HepG2 (cell line): ENCODE results near the gene PRKN. TPM values are rescaled to one million over a fixed set of nuclear protein-coding genes. Genes with fewer than 3 reads are reported as not detected.

Source experiments
- ATAC-seq: fragments of 200-7000 bp; cut with Tn5 transposase; 3 replicates; pipeline ENCODE4 v1.9.1; 2020; ENCODE audit warnings: mild to moderate bottlenecking, moderate library complexity
- BruUV-seq: library from RNA; stranded (reverse); fragments of 400-500 nt; replicated peaks from 2 replicates; lab custom pipeline; 2021; lab: Mats Ljungman, UMichigan
- CTCF ChIA-PET: fragments of 300-600 bp; formaldehyde crosslinking; extraction: SDS; loops from one replicate; lab custom pipeline; 2021; ENCODE audit warnings: low total read pairs, inconsistent platforms, low intra/inter-chr PET ratio; lab: Yijun Ruan, JAX
- POLR2A ChIA-PET: fragments of 350-600 bp; sonication (Branson Sonifier 250); formaldehyde crosslinking; loops from one replicate; lab custom pipeline; 2020; ENCODE audit warnings: antibody characterized with exemption, inconsistent platforms; lab: Yijun Ruan, JAX
- DNase-seq: peaks from one replicate; pipeline ENCODE4 v3.0.0-alpha.2; 2015; ENCODE audit warnings: low spot score
- FAIRE-seq: peaks from 3 replicates; lab custom pipeline; 2011; peaks lifted over from hg19 to GRCh38; lab: Jason Lieb, UNC
- H2AFZ ChIP-seq: one replicate; pipeline ENCODE4 v1.6.1; 2011; ENCODE audit warnings: low read length, inconsistent platforms
- H3K27ac ChIP-seq: fragments of 300-600 bp; 3 replicates; pipeline ENCODE4 v1.8.0; 2011; ENCODE audit warnings: mixed run types, mild to moderate bottlenecking, mixed read lengths, low read length, inconsistent platforms; ENCODE audit not compliant: insufficient read depth; ENCODE audit errors: extremely low read length
- H3K27me3 ChIP-seq, 2 experiments: fragments of 200-600 bp in 1 of 2; 2 replicates in 1 of 2; 3 replicates in 1 of 2; pipeline versions ENCODE4 v1.6.0 to v1.8.0; 2011; ENCODE audit warnings: low read length in 2 of 2, mild to moderate bottlenecking in 2 of 2, moderate library complexity in 2 of 2, inconsistent platforms in 1 of 2; ENCODE audit not compliant: insufficient read depth in 2 of 2, control insufficient read depth in 1 of 2
- H3K36me3 ChIP-seq, 2 experiments: fragments of 200-600 bp in 1 of 2; replicated peaks in 1 of 2; 2 replicates in 1 of 2; 3 replicates in 1 of 2; pipeline versions ENCODE4 v1.5.1 to v1.8.0; 2011; ENCODE audit warnings: low read length in 2 of 2, inconsistent platforms in 1 of 2; ENCODE audit not compliant: insufficient read depth in 2 of 2, control insufficient read depth in 1 of 2
- H3K4me1 ChIP-seq: 2 replicates; pipeline ENCODE4 v1.5.1; 2012; ENCODE audit warnings: low read length, inconsistent platforms; ENCODE audit not compliant: insufficient read depth
- H3K4me2 ChIP-seq: 2 replicates; pipeline ENCODE4 v1.6.0; 2011; ENCODE audit warnings: low read depth, low read length, inconsistent platforms
- H3K4me3 ChIP-seq, 3 experiments: fragments of 200-600 bp in 1 of 3; sonication (generic), shearing (Covaris generic) in 1 of 3; replicated peaks in 1 of 3; 2 replicates each; pipeline ENCODE4 v1.5.1; 2011 to 2016; ENCODE audit warnings: low read length in 3 of 3, inconsistent platforms in 2 of 3, low read depth in 2 of 3, mild to moderate bottlenecking in 2 of 3, control low read depth in 1 of 3, mixed read lengths in 1 of 3; ENCODE audit not compliant: insufficient read depth in 1 of 3
- H3K79me2 ChIP-seq: one replicate; pipeline ENCODE4 v1.6.1; 2011; ENCODE audit warnings: low read length, inconsistent platforms; ENCODE audit not compliant: insufficient read depth
- H3K9ac ChIP-seq: 2 replicates; pipeline ENCODE4 v1.6.0; 2011; ENCODE audit warnings: mild to moderate bottlenecking, low read depth, low read length, inconsistent platforms; ENCODE audit not compliant: insufficient read depth
- H3K9me3 ChIP-seq: 2 replicates; pipeline ENCODE4 v1.5.1; 2012; ENCODE audit warnings: mild to moderate bottlenecking, low read length
- H4K20me1 ChIP-seq: 2 replicates; pipeline ENCODE4 v1.6.0; 2011; ENCODE audit warnings: inconsistent platforms, mild to moderate bottlenecking, low read length, moderate library complexity; ENCODE audit not compliant: insufficient read depth
- BRCA1 ChIP-seq: sonication (generic); formaldehyde crosslinking; IDR thresholded peaks from 2 replicates; pipeline ENCODE4 v1.4.0; 2020; ENCODE audit warnings: missing genetic modification reagents
- HDAC2 ChIP-seq: sonication (generic); formaldehyde crosslinking; IDR thresholded peaks from 2 replicates; pipeline ENCODE4 v1.4.0; 2020; ENCODE audit warnings: missing genetic modification reagents
- KLF11 ChIP-seq: IDR thresholded peaks from 2 replicates; pipeline ENCODE4 v1.6.1; 2016; ENCODE audit warnings: missing compliant biosample characterization
- MIXL1 ChIP-seq: IDR thresholded peaks from 2 replicates; pipeline ENCODE4 v1.6.1; 2016
- MXD3 ChIP-seq: IDR thresholded peaks from 2 replicates; pipeline ENCODE4 v1.6.1; 2016; ENCODE audit warnings: mild to moderate bottlenecking, missing biosample characterization, missing genetic modification reagents
- ZNF572 ChIP-seq: sonication (generic); formaldehyde crosslinking; IDR thresholded peaks from 2 replicates; pipeline ENCODE4 v1.5.1; 2020; ENCODE audit warnings: mild to moderate bottlenecking, missing genetic modification reagents
- ZNF615 ChIP-seq: sonication (generic); formaldehyde crosslinking; IDR thresholded peaks from 2 replicates; pipeline ENCODE4 v1.5.0; 2020; ENCODE audit warnings: mild to moderate bottlenecking, missing genetic modification reagents, borderline replicate concordance
- ZNF777 ChIP-seq: sonication (generic); formaldehyde crosslinking; IDR thresholded peaks from 2 replicates; pipeline ENCODE4 v1.4.0; 2020; ENCODE audit warnings: missing genetic modification reagents
- WGBS: methylation state at CpG from one replicate; pipeline ENCODE4 v1.1.6; 2017; ENCODE audit warnings: low lambda C conversion rate; 5-methylcytosine and 5-hydroxymethylcytosine counted together
- in situ Hi-C: cut with HindIII; loops from 2 replicates; pipeline ENCODE4 v1.10.0; 2017; ENCODE audit warnings: low pct_unique_long_range_greater_than_20kb; ENCODE audit not compliant: extremely low pct_ligation_motif_present
- intact Hi-C: fragments of 100-400 bp; cut with micrococcal nuclease; formaldehyde crosslinking; loops from one replicate; pipeline ENCODE4 v1.10.0; 2022; ENCODE audit not compliant: unreplicated experiment
- polyA plus RNA-seq, 8 experiments: library from polyadenylated mRNA; depleted of rRNA in 3 of 8; stranded (reverse) in 7 of 8; unstranded in 1 of 8; fragments of >200 nt; fragmentation: Illumina TruSeq in 4 of 8; extraction: Trizol in 4 of 8; gene quantifications; 2 replicates each; pipeline versions ENCODE4 v1.2.1 to v1.2.3, GENCODE V29; 2011 to 2016; ENCODE audit warnings: low read depth in 4 of 8, missing spikeins in 1 of 8, mixed read lengths in 1 of 8; ENCODE audit not compliant: insufficient read depth in 1 of 8
- total RNA-seq, 5 experiments: library from RNA; depleted of rRNA; stranded (reverse); fragments of >200 nt; fragmentation: Illumina TruSeq; extraction: Trizol; gene quantifications; 2 replicates each; pipeline ENCODE4 v1.2.3, GENCODE V29; 2016; ENCODE audit warnings: low read depth in 1 of 5
- TF ChIP-seq, protein P1 (sequence below): sonication (generic); formaldehyde crosslinking; IDR thresholded peaks from 2 replicates; pipeline ENCODE4 v1.5.0; 2020; ENCODE audit warnings: mild to moderate bottlenecking, missing genetic modification reagents
- TF ChIP-seq, protein P2 (sequence below): sonication (generic); formaldehyde crosslinking; conservative IDR thresholded peaks from 2 replicates; pipeline ENCODE4 v1.8.0; 2022; ENCODE audit warnings: missing genetic modification reagents

PRKN gene
- total and polyA plus RNA-seq, 2 of the 13 experiments (the other 11 are each of a cell fraction or from before 2014, with no cell fraction given) = 0.31 to 0.44 TPM

DNA sequence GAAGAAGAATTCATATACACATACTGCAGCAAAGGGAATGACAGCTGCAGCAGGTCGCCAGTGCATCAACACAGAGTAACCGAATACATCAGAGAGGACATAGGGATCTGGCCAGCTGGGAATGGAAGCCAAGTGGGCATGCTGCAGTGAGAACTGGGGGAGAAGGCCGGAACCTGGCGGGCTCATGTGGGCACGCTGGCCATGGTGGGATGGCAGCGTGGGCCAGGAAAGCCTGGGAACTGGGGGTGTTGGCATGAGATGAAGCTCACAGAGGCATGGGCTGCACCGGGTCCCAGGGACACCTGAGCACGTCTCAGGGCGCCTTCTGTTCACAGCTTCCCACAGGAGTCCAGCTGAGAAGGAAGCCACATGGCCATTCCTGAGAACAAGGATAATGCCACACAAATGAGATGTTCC lies 1314.2 kb downstream of the PRKN start:
- no peaks in the 10 kb centered on the region for H4K20me1 ChIP-seq
- no peaks in the 10 kb centered on the region for H3K79me2 ChIP-seq
- H3K9ac ChIP-seq = no peak overlapping the region
- in situ Hi-C loops (no loop called here), intact Hi-C loops (no loop called here)
- FAIRE-seq (no peak), DNase-seq (no peak), ATAC-seq (no peak)
- no peaks in the 10 kb centered on the region for H3K36me3 ChIP-seq
- no peaks in the 10 kb centered on the region for H3K4me1 ChIP-seq
- ChIA-PET POLR2A (no interaction called here), CTCF (no interaction called here)
- no TSS peak for BruUV-seq
- TF ChIP-seq, protein P1, sequence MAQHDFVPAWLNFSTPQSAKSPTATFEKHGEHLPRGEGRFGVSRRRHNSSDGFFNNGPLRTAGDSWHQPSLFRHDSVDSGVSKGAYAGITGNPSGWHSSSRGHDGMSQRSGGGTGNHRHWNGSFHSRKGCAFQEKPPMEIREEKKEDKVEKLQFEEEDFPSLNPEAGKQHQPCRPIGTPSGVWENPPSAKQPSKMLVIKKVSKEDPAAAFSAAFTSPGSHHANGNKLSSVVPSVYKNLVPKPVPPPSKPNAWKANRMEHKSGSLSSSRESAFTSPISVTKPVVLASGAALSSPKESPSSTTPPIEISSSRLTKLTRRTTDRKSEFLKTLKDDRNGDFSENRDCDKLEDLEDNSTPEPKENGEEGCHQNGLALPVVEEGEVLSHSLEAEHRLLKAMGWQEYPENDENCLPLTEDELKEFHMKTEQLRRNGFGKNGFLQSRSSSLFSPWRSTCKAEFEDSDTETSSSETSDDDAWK (CRISPR knock-in tag) = no peak
- TF ChIP-seq, protein P2, sequence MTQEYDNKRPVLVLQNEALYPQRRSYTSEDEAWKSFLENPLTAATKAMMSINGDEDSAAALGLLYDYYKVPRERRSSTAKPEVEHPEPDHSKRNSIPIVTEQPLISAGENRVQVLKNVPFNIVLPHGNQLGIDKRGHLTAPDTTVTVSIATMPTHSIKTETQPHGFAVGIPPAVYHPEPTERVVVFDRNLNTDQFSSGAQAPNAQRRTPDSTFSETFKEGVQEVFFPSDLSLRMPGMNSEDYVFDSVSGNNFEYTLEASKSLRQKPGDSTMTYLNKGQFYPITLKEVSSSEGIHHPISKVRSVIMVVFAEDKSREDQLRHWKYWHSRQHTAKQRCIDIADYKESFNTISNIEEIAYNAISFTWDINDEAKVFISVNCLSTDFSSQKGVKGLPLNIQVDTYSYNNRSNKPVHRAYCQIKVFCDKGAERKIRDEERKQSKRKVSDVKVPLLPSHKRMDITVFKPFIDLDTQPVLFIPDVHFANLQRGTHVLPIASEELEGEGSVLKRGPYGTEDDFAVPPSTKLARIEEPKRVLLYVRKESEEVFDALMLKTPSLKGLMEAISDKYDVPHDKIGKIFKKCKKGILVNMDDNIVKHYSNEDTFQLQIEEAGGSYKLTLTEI = no peak
- TF ChIP-seq KLF11 (CRISPR knock-in tag) (no peak), HDAC2 (CRISPR knock-in tag) (no peak), BRCA1 (CRISPR knock-in tag) (no peak), ZNF572 (CRISPR knock-in tag) (no peak), ZNF615 (CRISPR knock-in tag) (no peak), MXD3 (CRISPR knock-in tag) (no peak), ZNF777 (CRISPR knock-in tag) (no peak), MIXL1 (CRISPR knock-in tag) (no peak)
- 19% methylated on average over 5 of the region's 9 CpGs for WGBS
- no peak overlapping the region for H2AFZ ChIP-seq
- H3K9me3 ChIP-seq = peaks cover 11% of the 10 kb centered on the region
- no peak overlapping the region for H3K4me2 ChIP-seq
- no peak overlapping the region for H3K4me3 ChIP-seq
- H3K27ac ChIP-seq = no peak overlapping the region
- peaks cover 0 to 33% of the 10 kb centered on the region in 2 experiments; a peak in 3 of 5 replicates for H3K27me3 ChIP-seq
